HK-2 (cell line): ENCODE measurements around the gene IFI44L.

Experiments used
- DNase-seq: peaks from one replicate; pipeline ENCODE4 v3.0.0-alpha.2; 2018; ENCODE audit not compliant: unreplicated experiment

IFI44L gene

GRCh38 chr1:78641558-78641957 lies 21.3 kb downstream of the IFI44L start:
- DNase-seq: no peak

DNA sequence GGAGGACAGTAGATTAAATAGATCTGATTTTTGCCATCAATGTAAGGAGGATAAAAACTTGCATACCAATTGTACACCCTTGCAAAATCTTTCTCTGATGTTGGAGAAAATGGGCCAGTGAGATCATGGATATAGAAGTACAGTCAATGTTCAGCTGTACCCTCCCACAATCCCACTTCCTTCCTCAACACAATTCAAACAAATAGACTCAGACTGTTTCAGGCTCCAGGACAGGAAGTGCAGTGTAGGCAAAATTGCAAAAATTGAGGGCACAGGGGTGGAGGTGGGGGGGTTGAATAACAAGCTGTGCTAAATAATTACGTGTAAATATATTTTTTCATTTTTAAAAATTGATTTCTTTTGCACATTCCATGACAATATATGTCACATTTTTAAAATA lies 25.5 kb downstream of the IFI44L start:
- no peak for DNase-seq

DNA sequence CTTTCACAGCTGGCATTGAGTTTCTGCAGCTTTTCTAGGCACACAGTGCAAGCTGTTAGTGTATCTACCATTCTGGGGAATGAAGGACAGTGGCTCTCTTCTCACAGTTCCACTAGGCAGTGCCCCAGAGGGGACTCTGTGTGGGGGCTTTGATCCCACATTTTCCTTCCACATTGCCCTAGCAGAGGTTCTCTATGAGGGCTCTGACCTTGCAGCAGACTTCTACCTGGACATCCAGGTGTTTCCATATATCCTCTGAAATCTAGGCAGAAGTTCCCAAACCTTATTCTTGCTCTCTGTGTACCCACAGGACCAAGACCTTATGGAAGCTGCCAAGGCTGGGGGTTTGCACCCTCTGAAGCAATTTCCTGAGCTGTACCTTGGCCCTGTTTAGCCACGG lies 27.0 kb downstream of the IFI44L start:
- DNase-seq: no peak

- DNase-seq: peak; percentile 28
Observed at GRCh38 chr1:78649628-78650027, 29.4 kb downstream of the IFI44L start, which contains the start of gene IFI44. Gene IFI44, plus strand, starts transcription at chr1:78649831. Its CDS starts 365 bp downstream, at chr1:78650196.

GRCh38 chr1:78650114-78650660 lies 29.9 kb downstream of the IFI44L start:
- no peak for DNase-seq

DNA sequence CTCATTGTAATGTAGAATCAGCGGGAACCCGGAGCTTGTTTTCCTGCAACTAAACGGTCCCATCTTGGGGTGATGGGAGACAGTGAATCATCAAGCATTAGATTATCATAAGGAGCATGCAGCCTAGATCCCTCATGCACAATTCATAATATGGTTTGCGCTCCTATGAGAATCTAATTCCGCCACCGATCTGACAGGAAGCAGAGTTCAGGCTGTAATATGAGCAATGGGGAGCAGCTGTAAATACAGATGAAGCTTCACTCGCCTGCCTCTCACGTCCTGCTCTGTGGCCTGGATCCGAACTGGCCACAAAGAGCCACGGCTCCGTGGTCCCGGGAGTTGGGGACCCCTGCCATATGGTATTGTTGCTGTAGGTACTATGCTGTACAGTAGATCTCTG lies 31.0 kb downstream of the IFI44L start:
- DNase-seq: no peak

DNA sequence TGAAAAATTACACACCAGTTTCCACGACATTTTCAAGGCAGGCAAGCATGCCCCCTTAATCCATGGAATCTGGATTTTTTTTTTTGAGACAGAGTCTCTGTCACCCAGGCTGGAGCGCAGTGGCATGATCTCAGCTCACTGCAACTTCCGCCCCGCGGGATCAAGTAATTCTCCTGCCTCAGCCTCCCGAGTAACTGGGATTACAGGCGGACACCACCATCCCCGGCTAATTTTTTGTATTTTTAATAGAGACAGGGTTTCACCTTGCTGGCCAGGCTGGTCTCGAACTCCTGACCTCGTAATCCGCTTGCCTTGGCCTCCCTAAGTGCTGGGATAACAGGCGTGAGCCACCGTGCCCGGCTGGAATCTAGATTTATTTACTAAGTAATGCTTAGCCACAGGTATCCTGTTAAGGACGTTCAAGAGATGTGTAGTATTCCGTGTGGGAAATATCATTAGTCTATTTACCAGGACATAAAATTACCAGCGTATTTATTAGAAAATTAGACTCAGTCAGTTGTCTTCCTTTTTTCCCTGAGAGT lies 31.8 kb downstream of the IFI44L start:
- DNase-seq: no peak

GRCh38 chr1:78658901-78659300 lies 38.7 kb downstream of the IFI44L start:
- no peak for DNase-seq

DNA sequence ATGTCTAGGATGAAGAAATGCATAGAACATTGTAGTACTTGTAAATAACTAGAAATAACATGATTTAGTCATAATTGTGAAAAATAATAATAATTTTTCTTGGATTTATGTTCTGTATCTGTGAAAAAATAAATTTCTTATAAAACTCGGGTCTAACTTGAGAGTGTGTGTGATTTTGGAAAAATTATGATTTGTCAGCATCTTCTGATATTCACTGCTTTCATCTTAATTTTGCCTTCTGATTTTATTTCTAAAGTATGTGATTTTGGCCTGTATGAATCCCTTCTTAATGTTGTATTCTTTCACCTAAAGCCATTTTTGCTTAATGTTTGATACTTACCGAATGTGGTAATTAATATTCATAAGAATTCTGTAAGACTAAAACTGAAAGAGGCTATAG lies 43.7 kb downstream of the IFI44L start:
- no peak for DNase-seq

DNA sequence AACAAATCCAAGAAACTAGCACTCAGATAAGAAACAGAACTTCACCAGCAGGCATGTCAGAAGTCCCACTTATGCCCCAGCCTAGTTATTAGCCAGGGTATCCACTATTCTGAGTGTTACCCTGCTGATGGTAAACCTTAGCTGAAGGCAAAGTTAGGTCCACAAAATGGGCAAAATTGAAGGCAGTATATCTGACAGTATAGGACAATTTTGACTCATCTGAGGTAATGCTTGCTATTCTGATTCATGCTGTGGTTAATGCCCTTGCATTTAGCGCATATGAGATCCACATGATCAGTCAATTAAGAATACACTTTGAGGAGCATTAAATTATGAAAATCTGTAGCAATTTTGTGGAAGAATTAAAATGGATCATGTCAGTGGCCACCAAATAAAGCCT lies 44.5 kb downstream of the IFI44L start:
- no peak for DNase-seq

GRCh38 chr1:78665809-78666208 lies 45.6 kb downstream of the IFI44L start:
- no peak for DNase-seq

GRCh38 chr1:78667939-78668338 lies 47.7 kb downstream of the IFI44L start:
- no peak for DNase-seq

DNA sequence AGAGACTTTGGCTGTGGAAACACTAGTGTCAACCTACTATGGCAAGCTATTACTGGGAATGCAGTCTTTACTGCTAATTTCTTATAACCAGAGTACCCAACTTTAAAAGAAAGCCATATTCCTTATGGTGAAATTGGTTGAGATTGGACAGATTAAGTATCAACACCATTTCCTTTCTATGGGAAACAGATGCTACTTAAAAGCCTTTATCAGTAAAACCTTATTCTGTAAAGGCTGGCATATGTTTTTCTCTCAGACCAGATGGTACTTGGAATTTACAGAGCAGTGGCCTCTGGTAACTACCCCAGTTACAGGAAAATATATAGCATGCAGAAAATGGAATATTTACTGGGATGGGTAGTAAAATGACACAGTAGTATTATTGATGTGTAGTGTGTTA lies 48.2 kb downstream of the IFI44L start:
- no peak for DNase-seq

- DNase-seq: no peak
Observed at GRCh38 chr1:78672428-78672827, 52.2 kb downstream of the IFI44L start.

DNA sequence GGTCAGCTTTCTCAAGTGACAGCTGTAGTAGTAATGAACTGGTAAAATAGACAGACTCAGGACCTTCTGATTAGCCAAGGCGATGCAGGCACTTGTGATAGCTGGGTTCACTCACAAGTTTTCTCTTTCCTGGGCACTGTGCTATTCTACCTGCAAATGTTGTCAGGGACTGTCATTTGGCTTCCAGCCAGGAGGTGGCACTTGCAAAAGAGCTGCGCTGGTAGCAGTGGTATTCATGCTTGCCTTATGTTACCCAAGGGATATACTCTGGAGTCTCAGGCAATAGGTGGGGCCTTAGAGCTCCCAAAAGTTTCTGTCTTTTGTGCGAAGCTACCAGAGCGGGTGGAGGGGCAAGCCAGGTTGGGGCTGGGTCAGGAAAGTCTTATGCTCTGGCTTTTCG lies 52.9 kb downstream of the IFI44L start:
- DNase-seq: no peak

GRCh38 chr1:78676347-78676982 lies 56.2 kb downstream of the IFI44L start:
- peak; percentile 6 for DNase-seq

DNA sequence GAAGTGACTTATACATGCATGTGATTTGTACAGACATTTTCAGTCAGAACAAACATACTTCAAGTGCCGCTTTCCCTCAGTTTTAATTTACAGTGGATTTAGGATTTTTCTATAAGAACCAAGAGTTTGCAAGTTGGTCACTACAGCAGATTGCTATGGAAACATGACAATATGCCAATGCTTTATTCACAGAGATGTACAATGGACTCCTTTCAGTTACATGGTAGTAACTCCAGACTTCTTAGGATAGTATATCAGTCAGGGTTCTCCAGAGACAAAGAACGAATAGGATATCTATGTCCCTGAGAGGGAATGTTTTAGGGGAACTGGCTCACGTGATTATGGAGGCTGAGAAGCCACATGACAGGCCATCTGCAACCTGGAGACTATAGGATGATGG lies 56.7 kb downstream of the IFI44L start:
- no peak for DNase-seq

DNA sequence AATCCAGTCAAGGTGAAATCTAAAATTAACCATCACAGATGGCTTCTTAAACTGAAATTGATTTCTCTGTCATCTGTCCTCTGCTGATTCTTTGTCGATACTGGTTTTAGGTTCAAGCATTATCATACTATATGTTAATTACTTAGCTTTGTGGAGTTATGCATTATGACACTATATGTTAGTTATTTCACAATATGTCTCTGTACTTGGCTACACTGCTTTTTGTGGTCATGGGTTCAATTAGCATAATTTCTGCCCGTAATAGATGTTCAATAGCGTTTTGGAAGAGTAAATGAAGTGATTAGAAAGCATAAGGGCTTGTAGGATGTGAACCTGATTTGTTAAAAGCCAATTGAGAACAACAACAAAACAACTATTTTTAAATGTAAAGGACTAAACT lies 57.5 kb downstream of the IFI44L start:
- DNase-seq: no peak

DNA sequence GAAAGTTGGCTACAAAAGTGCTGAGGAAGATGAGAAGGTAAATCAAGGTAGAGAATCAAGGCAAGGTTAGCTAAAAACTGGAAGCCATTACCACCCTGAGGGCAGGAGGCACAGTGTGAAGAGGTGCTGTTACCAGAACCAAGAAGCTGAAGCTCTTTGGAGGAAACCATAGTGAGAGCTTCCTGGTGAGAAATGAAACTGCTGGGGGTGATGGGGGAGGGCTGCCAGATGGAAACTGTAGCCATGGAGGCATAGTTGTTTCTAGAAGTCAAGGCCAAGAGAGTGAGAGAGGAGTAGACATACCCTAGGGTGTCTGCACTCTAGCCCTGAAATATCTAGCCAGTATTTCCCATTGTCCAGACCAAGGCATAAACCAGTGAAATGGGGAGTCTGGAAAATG lies 58.1 kb downstream of the IFI44L start:
- DNase-seq: no peak

DNA sequence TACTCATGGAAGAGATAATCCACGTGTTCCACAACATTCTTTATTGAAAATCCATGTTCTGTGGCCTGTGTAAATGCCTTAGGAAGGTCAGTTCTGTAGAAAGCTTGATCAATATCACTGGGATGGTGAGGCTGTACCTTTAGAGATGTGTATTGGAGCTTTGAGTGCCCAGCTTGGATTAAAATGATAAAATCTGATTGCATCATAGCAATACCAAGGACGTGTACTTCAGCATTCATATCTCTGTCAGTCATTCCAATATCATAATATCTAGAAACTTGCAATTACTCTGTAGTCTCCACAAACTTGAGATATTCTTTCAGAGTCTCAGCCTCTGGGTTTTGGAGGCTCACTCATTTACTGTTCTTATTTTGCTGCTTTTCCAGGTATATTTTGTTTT lies 61.0 kb downstream of the IFI44L start:
- no peak for DNase-seq

- DNase-seq: no peak
Observed at GRCh38 chr1:78682496-78682895, 62.2 kb downstream of the IFI44L start.

GRCh38 chr1:78683079-78683478 lies 62.8 kb downstream of the IFI44L start:
- no peak for DNase-seq

GRCh38 chr1:78687315-78687714 lies 67.1 kb downstream of the IFI44L start:
- DNase-seq: no peak

DNA sequence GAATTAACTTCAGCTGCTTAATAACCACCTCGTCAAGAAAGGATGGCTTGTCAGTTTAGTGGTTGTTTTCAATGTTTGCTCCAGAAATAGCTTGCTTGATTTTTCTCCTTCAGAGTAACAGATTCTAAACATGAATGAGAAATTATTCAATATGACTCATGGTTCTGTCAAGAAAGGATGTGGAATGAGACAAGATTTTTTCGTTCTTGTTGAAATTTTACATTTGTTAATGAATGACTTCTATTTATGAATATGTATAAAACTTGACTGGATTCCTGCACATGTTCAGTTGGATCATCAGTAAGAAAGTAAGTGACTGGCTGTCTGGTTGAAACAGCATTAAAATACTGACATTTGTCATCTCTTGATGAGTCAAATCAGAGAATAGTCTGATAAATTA lies 67.7 kb downstream of the IFI44L start:
- DNase-seq: no peak
